Measurements from ENCODE around the gene PLCL2.

DNA sequence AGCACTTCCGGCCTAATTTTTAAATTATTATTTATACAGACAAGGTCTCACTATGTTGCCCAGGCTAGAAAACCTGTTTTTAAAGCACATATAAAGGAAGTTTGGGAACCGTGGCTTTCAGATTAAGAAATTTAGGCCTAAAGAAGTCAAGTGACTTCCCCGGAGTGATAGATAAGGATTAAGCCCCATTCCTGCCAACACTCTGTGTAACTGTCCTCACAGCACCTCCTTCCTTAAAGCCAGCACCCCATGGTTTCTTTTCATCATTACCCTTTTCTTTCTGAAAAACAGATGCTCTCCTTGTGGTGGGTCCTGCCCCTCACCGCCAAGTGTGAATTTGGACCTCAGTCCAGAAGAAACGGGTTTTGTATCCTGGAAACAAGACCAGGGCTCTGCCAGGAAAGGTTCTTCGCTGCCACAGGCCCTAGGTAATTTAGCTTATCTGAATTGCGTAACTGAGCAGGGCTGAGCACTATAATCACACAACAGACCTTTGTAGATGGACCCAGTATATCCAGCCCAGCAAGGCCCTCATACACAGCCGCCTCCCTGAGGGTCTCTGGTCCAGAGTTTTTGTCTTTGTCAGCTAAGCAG, 231.3 kb downstream of the PLCL2 start:
- TF ChIP-seq CTCF (IDR thresholded peaks at IDR 0.05) = no peak
- TF ChIP-seq POLR2A (IDR thresholded peaks at IDR 0.05; ENCODE audit: low read depth) = no peak
- no peak for TF ChIP-seq EP300 (IDR thresholded peaks at IDR 0.05)
- TF ChIP-seq POLR2AphosphoS5 (IDR thresholded peaks at IDR 0.05) = no peak

All from esophagus muscularis mucosa (tissue), 4 donors.